BE2C (cell line): ENCODE results near the gene VAMP8.
A peak's percentile ranks its signal among the peaks of the same experiment; 100 is the strongest.
"Not testable (repeated sequence)": the region's sequence is repeated elsewhere in the genome, so short reads cannot be mapped to it uniquely, and the experiment has no call there.

Source experiments
- DNase-seq: peaks from one replicate; pipeline ENCODE4 v3.0.0-alpha.2; 2020
- H3K27me3 ChIP-seq: fragments of 250-450 bp; sonication (Bioruptor Pico); 2 replicates; pipeline ENCODE4 v1.5.1; 2020; ENCODE audit warnings: mild to moderate bottlenecking
- H3K36me3 ChIP-seq: fragments of 250-450 bp; sonication (Bioruptor Pico); 2 replicates; pipeline ENCODE4 v1.5.1; 2020; ENCODE audit warnings: mild to moderate bottlenecking
- H3K4me1 ChIP-seq: fragments of 250-450 bp; sonication (Bioruptor Pico); 2 replicates; pipeline ENCODE4 v1.5.1; 2020
- H3K4me3 ChIP-seq: 2 replicates; pipeline ENCODE4 v1.5.1; 2011; ENCODE audit warnings: low read depth, low read length
- H3K9me3 ChIP-seq: fragments of 250-450 bp; sonication (Bioruptor Pico); 2 replicates; pipeline ENCODE4 v1.5.1; 2020
- CTCF ChIP-seq: IDR thresholded peaks from 2 replicates; pipeline ENCODE4 v1.5.1; 2012; ENCODE audit warnings: mild to moderate bottlenecking, low read depth, low read length

VAMP8 gene

GRCh38 chr2:85611705-85612587 lies 34.6 kb downstream of the VAMP8 start, which contains the start of gene C2orf68:
Gene C2orf68, minus strand, starts transcription at chr2:85612066. Its CDS starts 82 bp downstream, at chr2:85611984.
- no peaks in the 10 kb centered on the region for H3K4me1 ChIP-seq
- no peaks in the 10 kb centered on the region for H3K36me3 ChIP-seq
- H3K4me3 ChIP-seq: peak within 1 kb of the TSS; percentile 68
- DNase-seq: peak; percentile 84
- TF ChIP-seq CTCF: no peak
- no peaks in the 10 kb centered on the region for H3K27me3 ChIP-seq
- H3K9me3 ChIP-seq: no peaks in the 10 kb centered on the region

DNA sequence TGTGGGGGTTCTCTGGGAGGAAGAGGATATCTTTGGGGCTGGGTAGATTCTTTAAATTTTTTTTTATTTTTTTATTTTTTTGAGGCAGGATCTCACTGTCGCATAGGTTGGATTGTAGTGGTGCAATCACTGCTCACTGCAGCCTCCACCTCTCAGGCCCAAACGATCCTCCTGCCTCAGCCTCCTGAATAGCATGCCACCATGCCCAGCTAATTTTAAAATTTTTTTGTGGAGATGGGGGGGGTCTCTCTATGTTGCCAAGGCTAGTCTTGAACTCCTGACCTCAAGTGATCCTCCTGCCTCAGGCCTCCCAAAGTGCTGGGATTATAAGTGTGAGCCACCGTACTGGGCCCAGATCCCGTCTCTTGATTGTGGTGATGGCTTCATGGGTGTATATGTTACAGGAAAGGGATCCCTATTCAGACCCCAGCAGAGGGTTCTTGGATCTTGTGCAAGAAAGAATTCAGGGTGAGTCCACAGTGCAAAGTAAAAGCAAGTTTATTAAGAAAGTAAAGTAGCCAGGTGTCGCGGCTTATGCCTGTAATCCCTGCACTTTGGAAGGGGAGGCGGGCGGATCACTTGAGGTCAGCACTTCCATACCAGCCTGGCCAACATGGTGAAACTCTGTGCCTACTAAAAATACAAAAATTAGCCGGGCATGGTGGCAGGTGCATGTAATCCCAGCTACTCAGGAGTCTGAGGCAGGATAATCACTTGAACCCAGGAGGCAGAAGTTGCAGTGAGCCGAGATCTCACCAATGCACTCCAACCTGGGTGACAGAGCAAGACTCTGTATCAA lies 36.5 kb downstream of the VAMP8 start:
- no peak for DNase-seq
- TF ChIP-seq CTCF: no peak
- no peaks in the 10 kb centered on the region for H3K27me3 ChIP-seq
- no peak overlapping the region for H3K4me3 ChIP-seq
- H3K4me1 ChIP-seq: no peaks in the 10 kb centered on the region
- no peaks in the 10 kb centered on the region for H3K9me3 ChIP-seq
- H3K36me3 ChIP-seq: no peaks in the 10 kb centered on the region

GRCh38 chr2:85614757-85615156 lies 37.4 kb downstream of the VAMP8 start:
- DNase-seq, H3K36me3 ChIP-seq, H3K9me3 ChIP-seq, H3K4me1 ChIP-seq, H3K27me3 ChIP-seq, H3K4me3 ChIP-seq: not testable (repeated sequence)

GRCh38 chr2:85615413-85615728 lies 38.0 kb downstream of the VAMP8 start:
- no peak overlapping the region for H3K4me3 ChIP-seq
- no peaks in the 10 kb centered on the region for H3K27me3 ChIP-seq
- no peak for DNase-seq
- no peaks in the 10 kb centered on the region for H3K9me3 ChIP-seq
- TF ChIP-seq CTCF: no peak
- H3K4me1 ChIP-seq: no peaks in the 10 kb centered on the region
- H3K36me3 ChIP-seq: peaks cover 6% of the 10 kb centered on the region

DNA sequence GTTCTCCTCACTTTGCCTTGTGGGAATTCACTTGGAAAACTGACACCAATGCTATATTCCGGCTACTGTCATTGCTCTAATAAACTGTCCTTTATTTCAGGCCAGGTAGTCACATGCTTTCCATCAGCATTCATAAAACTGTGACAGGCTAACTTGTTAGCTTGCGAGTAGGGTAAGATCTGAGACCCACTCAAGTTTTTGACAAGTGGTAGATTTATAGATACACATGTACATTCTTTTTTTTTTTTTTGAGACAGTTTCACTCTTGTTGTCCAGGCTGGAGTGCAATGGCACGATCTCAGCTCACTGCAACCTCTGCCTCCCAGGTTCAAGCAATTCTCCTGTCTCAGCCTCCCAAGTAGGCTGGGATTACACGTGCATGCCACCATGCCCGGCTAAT lies 40.3 kb downstream of the VAMP8 start:
- not testable (repeated sequence) for H3K4me1 ChIP-seq, H3K27me3 ChIP-seq, DNase-seq, H3K9me3 ChIP-seq, H3K4me3 ChIP-seq
- H3K36me3 ChIP-seq: peaks cover 11% of the 10 kb centered on the region

GRCh38 chr2:85619617-85620016 lies 42.2 kb downstream of the VAMP8 start:
- no peaks in the 10 kb centered on the region for H3K9me3 ChIP-seq
- no peak for TF ChIP-seq CTCF
- no peak for DNase-seq
- H3K4me1 ChIP-seq: no peaks in the 10 kb centered on the region
- peaks cover 23% of the 10 kb centered on the region for H3K36me3 ChIP-seq
- no peak overlapping the region for H3K4me3 ChIP-seq
- no peaks in the 10 kb centered on the region for H3K27me3 ChIP-seq

DNA sequence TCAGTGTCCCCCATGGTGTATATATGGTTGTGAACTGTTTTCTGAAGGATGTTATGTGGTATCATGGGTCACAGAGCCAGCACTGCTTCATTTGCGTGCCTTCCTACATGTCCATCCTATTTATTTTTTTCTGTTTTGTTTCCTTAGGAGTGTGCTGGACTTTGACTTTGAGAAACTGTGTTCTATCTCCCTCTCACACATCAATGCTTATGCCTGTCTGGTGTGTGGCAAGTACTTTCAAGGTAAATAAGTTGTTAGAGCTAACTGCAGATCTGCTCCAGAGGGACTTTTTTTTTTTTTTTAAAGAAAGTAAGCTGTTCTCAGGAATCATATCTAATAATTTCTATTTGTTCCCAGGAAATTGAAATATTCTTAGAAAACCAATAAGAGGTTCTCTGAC lies 44.0 kb downstream of the VAMP8 start:
- Histone ChIP-seq H3K36me3 (peaks cover 32% of the 10 kb centered on the region), H3K4me3 (no peak overlapping the region), H3K4me1 (no peaks in the 10 kb centered on the region), H3K27me3 (no peaks in the 10 kb centered on the region), H3K9me3 (no peaks in the 10 kb centered on the region)
- TF ChIP-seq CTCF: no peak
- no peak for DNase-seq
